Lower leg skin (tissue), 3 donors: ENCODE results near the gene DISP2.

Experiments used
- CTCF ChIP-seq, 3 donors: fragments of 450-650 bp; IDR thresholded peaks; one replicate each; pipeline ENCODE4 v1.5.1; 2016; ENCODE audit warnings: antibody characterized with exemption in 3 of 3, mild to moderate bottlenecking in 3 of 3, moderate library complexity in 2 of 3
- POLR2A ChIP-seq, 2 donors: fragments of 450-650 bp; IDR thresholded peaks; one replicate each; pipeline ENCODE4 v1.6.1; 2016 to 2017; ENCODE audit warnings: antibody characterized with exemption in 2 of 2, mild to moderate bottlenecking in 1 of 2, moderate library complexity in 1 of 2

- no peak for TF ChIP-seq CTCF (IDR thresholded peaks at IDR 0.05)
- TF ChIP-seq POLR2A (IDR thresholded peaks at IDR 0.05): no peak
Measured at GRCh38 chr15:40325188-40325587, 32.8 kb upstream of the DISP2 start.
